HCT116 (cell line): ENCODE results near the gene GIN1. TPM values are rescaled to one million over a fixed set of nuclear protein-coding genes. Genes with fewer than 3 reads are reported as not detected.

Source experiments
- ATAC-seq: fragments of 200-7000 bp; cut with Tn5 transposase; 2 replicates; pipeline ENCODE4 v1.9.1; 2020; ENCODE audit warnings: mild to moderate bottlenecking, moderate library complexity
- BruUV-seq: library from RNA; stranded (reverse); fragments of 400-500 nt; replicated peaks from 2 replicates; lab custom pipeline; 2021; lab: Mats Ljungman, UMichigan
- CTCF ChIA-PET: fragments of 300-600 bp; sonication (Branson Sonifier 250); formaldehyde crosslinking; loops from one replicate; lab custom pipeline; 2021; ENCODE audit warnings: antibody characterized with exemption; lab: Charles Lee
- POLR2A ChIA-PET: fragments of 300-600, 350-600 bp; sonication (Branson Sonifier 250); formaldehyde crosslinking; loops from one replicate; lab custom pipeline; 2021; ENCODE audit warnings: antibody characterized with exemption; lab: Charles Lee
- RAD21 ChIA-PET, 2 experiments: fragments of 300-600 bp; sonication (Branson Sonifier 250); formaldehyde crosslinking; loops; one replicate each; lab custom pipeline; 2023; ENCODE audit warnings: low total read pairs in 2 of 2; ENCODE audit not compliant: uncharacterized antibody in 2 of 2, unreplicated experiment in 2 of 2, low non-redundant PET in 1 of 2; lab: Charles Lee
- DNase-seq: peaks from one replicate; pipeline ENCODE4 v3.0.0-alpha.2; 2010; ENCODE audit warnings: low read depth, low spot score
- H2AFZ ChIP-seq: fragments of 200-600 bp; shearing (Covaris generic), sonication (generic); 2 replicates; pipeline ENCODE4 v1.6.1; 2017; ENCODE audit warnings: low read depth, mixed run types, mixed read lengths, antibody characterized with exemption, low read length; ENCODE audit not compliant: poor library complexity, severe bottlenecking
- H3K27ac ChIP-seq: 2 replicates; pipeline ENCODE4 v1.5.1; 2012; ENCODE audit warnings: low read depth, low read length
- H3K27me3 ChIP-seq: fragments of 200-600 bp; sonication (generic); 2 replicates; pipeline ENCODE4 v1.6.1; 2016; ENCODE audit warnings: mixed run types, low read length, mixed read lengths; ENCODE audit not compliant: insufficient read depth
- H3K36me3 ChIP-seq, 2 experiments: fragments of 200-500 bp in 1 of 2; fragments of 200-600 bp in 1 of 2; sonication (Bioruptor generic) in 1 of 2; sonication (generic) in 1 of 2; 2 replicates each; pipeline versions ENCODE4 v1.5.1 to v1.6.1; 2014 to 2016; ENCODE audit warnings: low read length in 2 of 2, inconsistent platforms in 1 of 2, mixed read lengths in 1 of 2, mixed run types in 1 of 2; ENCODE audit not compliant: insufficient read depth in 2 of 2, control insufficient read depth in 1 of 2
- H3K4me1 ChIP-seq, 2 experiments: fragments of 200-600 bp in 1 of 2; sonication (generic) in 1 of 2; 2 replicates each; pipeline versions ENCODE4 v1.5.1 to v1.6.1; 2012 to 2017; ENCODE audit warnings: low read length in 2 of 2, inconsistent platforms in 1 of 2, mild to moderate bottlenecking in 1 of 2, mixed read lengths in 1 of 2, mixed run types in 1 of 2, moderate library complexity in 1 of 2; ENCODE audit not compliant: insufficient read depth in 2 of 2, control insufficient read depth in 1 of 2
- H3K4me2 ChIP-seq: fragments of 200-600 bp; sonication (generic); 2 replicates; pipeline ENCODE4 v1.6.1; 2017; ENCODE audit warnings: mixed run types, low read length, mixed read lengths
- H3K4me3 ChIP-seq, 2 experiments: fragments of 200-600 bp in 1 of 2; sonication (generic) in 1 of 2; replicated peaks in 1 of 2; 2 replicates each; pipeline ENCODE4 v1.5.1; 2011 to 2016; ENCODE audit warnings: low read length in 2 of 2, control low read depth in 1 of 2, low read depth in 1 of 2, mild to moderate bottlenecking in 1 of 2, mixed read lengths in 1 of 2, mixed run types in 1 of 2
- H3K79me2 ChIP-seq: fragments of 200-600 bp; sonication (generic); 2 replicates; pipeline ENCODE4 v1.6.1; 2017; ENCODE audit warnings: mild to moderate bottlenecking, mixed run types, low read length, moderate library complexity, mixed read lengths; ENCODE audit not compliant: insufficient read depth
- H3K9ac ChIP-seq: fragments of 200-600 bp; sonication (generic); 2 replicates; pipeline ENCODE4 v1.6.1; 2016; ENCODE audit warnings: low read length, mixed read lengths
- H3K9me2 ChIP-seq: fragments of 200-600 bp; sonication (generic), shearing (Covaris generic); 2 replicates; pipeline ENCODE4 v1.6.1; 2017; ENCODE audit warnings: mixed run types, mild to moderate bottlenecking, moderate library complexity; ENCODE audit not compliant: insufficient read depth
- H3K9me3 ChIP-seq, 2 experiments: fragments of 200-500 bp in 1 of 2; fragments of 200-600 bp in 1 of 2; sonication (Bioruptor generic) in 1 of 2; sonication (generic) in 1 of 2; 2 replicates each; pipeline ENCODE4 v1.6.1; 2014 to 2017; ENCODE audit warnings: low read length in 2 of 2, mixed read lengths in 2 of 2, inconsistent platforms in 1 of 2, low read depth in 1 of 2, mild to moderate bottlenecking in 1 of 2, mixed run types in 1 of 2, moderate library complexity in 1 of 2; ENCODE audit not compliant: control insufficient read depth in 1 of 2, insufficient read depth in 1 of 2
- H4K20me1 ChIP-seq: fragments of 200-600 bp; sonication (generic), shearing (Covaris generic); 2 replicates; pipeline ENCODE4 v1.6.1; 2017; ENCODE audit warnings: mixed run types, mild to moderate bottlenecking, moderate library complexity; ENCODE audit not compliant: insufficient read depth
- CBX3 ChIP-seq: IDR thresholded peaks from 2 replicates; pipeline ENCODE4 v1.6.1; 2012; ENCODE audit warnings: low read depth
- CTCF ChIP-seq, 3 experiments: fragments of 200-600 bp in 1 of 3; sonication (generic) in 1 of 3; IDR thresholded peaks in 2 of 3; conservative IDR thresholded peaks in 1 of 3; 2 replicates each; pipeline ENCODE4 v1.5.1; 2012 to 2017; ENCODE audit warnings: low read depth in 2 of 3, low read length in 2 of 3, antibody characterized with exemption in 1 of 3, borderline replicate concordance in 1 of 3, control low read depth in 1 of 3, mild to moderate bottlenecking in 1 of 3, mixed read lengths in 1 of 3, mixed run types in 1 of 3, moderate library complexity in 1 of 3; ENCODE audit not compliant: insufficient read depth in 1 of 3
- EGR1 ChIP-seq: IDR thresholded peaks from 2 replicates; pipeline ENCODE4 v1.6.1; 2012; ENCODE audit warnings: low read depth
- POLR2AphosphoS5 ChIP-seq: IDR thresholded peaks from 2 replicates; pipeline ENCODE4 v1.6.1; 2011; ENCODE audit warnings: mild to moderate bottlenecking, low read depth, low read length, moderate library complexity
- RAD21 ChIP-seq: IDR thresholded peaks from 2 replicates; pipeline ENCODE4 v1.6.1; 2012; ENCODE audit warnings: low read depth, mild to moderate bottlenecking
- SIN3A ChIP-seq: IDR thresholded peaks from 2 replicates; pipeline ENCODE4 v1.6.1; 2012; ENCODE audit warnings: low read depth
- SP1 ChIP-seq: IDR thresholded peaks from 2 replicates; pipeline ENCODE4 v1.6.1; 2012; ENCODE audit warnings: low read depth
- intact Hi-C: fragments of 100-400 bp; cut with micrococcal nuclease; formaldehyde crosslinking; loops from 2 replicates; pipeline ENCODE4 v1.10.0; 2022
- total RNA-seq: library from RNA; stranded (reverse); gene quantifications from one replicate; pipeline ENCODE4 v1.2.1, GENCODE V29; 2021; ENCODE audit not compliant: unreplicated experiment

GIN1 gene
- total RNA-seq, 1 experiment from 2014 or later: 11.0 TPM

- TF ChIP-seq CTCF (IDR thresholded peaks at IDR 0.05 in 2 of 3, conservative IDR thresholded peaks at IDR 0.05 in 1 of 3; ENCODE audit: borderline replicate concordance in 1 of 3, insufficient read depth in 1 of 3, low read depth in 2 of 3, low read length in 2 of 3) (no peak), POLR2AphosphoS5 (no peak), EGR1 (no peak), SP1 (no peak), CBX3 (no peak), RAD21 (no peak)
Observed at GRCh38 chr5:103093727-103094126, 26.2 kb downstream of the GIN1 start (continued).

- POLR2A ChIA-PET: no interaction called here
- Histone ChIP-seq H3K79me2 (no peaks in the 10 kb centered on the region), H3K9me2 (no peaks in the 10 kb centered on the region), H3K4me1 (no peaks in the 10 kb centered on the region), H3K9me3 (no peaks in the 10 kb centered on the region), H3K27me3 (no peaks in the 10 kb centered on the region), H3K4me2 (no peak overlapping the region), H3K27ac (no peak overlapping the region), H3K36me3 (peaks cover 0 to 2% of the 10 kb centered on the region in 2 experiments; a peak in 2 of 4 replicates), H4K20me1 (no peaks in the 10 kb centered on the region), H3K9ac (no peak overlapping the region), H3K4me3 (no peak overlapping the region), H2AFZ (no peak overlapping the region)
- RAD21 ChIA-PET: no interaction called here
- intact Hi-C loops: no loop called here
- no TSS peak for BruUV-seq
- ATAC-seq: no peak
- CTCF ChIA-PET: no interaction called here
- DNase-seq: no peak
- TF ChIP-seq SIN3A: no peak
- no peak for TF ChIP-seq EGR1
Observed at GRCh38 chr5:103092676-103093075, 27.3 kb downstream of the GIN1 start.
